Stomach (tissue), 4 donors: ENCODE measurements around the gene FLAD1.

Source experiments
- CTCF ChIP-seq, 7 experiments: fragments of 450-650 bp in 4 of 7; fragments of 200-600 bp in 3 of 7; sonication (generic) in 3 of 7; IDR thresholded peaks; one replicate each; pipeline ENCODE4 v1.5.1; 2016 to 2019; ENCODE audit warnings: antibody characterized with exemption in 7 of 7, control low read depth in 2 of 7, mild to moderate bottlenecking in 1 of 7
- POLR2A ChIP-seq, 4 donors: fragments of 450-650 bp; IDR thresholded peaks; one replicate each; pipeline ENCODE4 v1.6.1; 2016; ENCODE audit warnings: antibody characterized with exemption in 4 of 4, control low read depth in 2 of 4, mild to moderate bottlenecking in 1 of 4, moderate library complexity in 1 of 4
- POLR2AphosphoS5 ChIP-seq, 3 donors: sonication (generic); formaldehyde crosslinking; IDR thresholded peaks; one replicate each; pipeline ENCODE4 v1.6.1; 2016; ENCODE audit warnings: antibody characterized with exemption in 3 of 3

GRCh38 chr1:155030243-155030795 lies 47.2 kb downstream of the FLAD1 start:
- TF ChIP-seq POLR2A (IDR thresholded peaks at IDR 0.05) (no peak), CTCF (IDR thresholded peaks at IDR 0.05) (no peak), POLR2AphosphoS5 (IDR thresholded peaks at IDR 0.05) (no peak)
